Measurements from ENCODE around the gene TMEFF2. TPM values are rescaled to one million over a fixed set of nuclear protein-coding genes. Genes with fewer than 3 reads are reported as not detected.

Gene TMEFF2
- total and polyA plus RNA-seq, 2 of the 8 experiments (the other 6 are each of a cell fraction or from before 2014, with no cell fraction given) = 0.91 to 3.7 TPM

DNA sequence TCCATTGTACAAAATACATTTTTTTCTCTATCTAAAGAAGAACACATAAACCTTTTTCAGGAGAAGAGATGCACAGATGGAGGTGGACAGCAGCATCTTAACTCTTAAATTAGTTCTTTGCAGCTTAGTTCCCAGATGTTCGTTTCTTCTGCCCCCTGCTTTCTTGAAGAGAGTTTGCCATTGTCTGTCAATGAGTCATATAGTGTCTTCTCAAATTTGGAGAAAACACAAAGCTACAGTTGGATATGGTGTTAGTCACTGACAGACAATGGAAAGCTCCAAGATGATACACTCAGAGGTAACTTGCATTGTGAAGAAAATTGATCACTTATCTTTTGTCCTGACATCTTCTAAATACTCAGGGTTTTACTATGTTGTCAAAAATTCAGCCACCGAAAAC is 48.8 kb upstream of the TMEFF2 start:
- WGBS, 2 experiments (ENCODE audit: extremely low coverage in 1 of 2, insufficient coverage in 1 of 2, insufficient read length in 1 of 2, insufficient replicate concordance in 2 of 2, low coverage in 1 of 2, low lambda C conversion rate in 2 of 2, missing lambda C conversion rate in 1 of 2) = 89% methylated on average over 2 of the region's 2 CpGs; no CpG with 5 or more reads in 1 of the 2 experiments
- H2BK12ac ChIP-seq (ENCODE audit: low read depth, low read length) = no peak overlapping the region
- H3K4ac ChIP-seq (replicated peaks; ENCODE audit: insufficient read length, low read depth, low read length) = no peak overlapping the region
- H3K4me2 ChIP-seq (ENCODE audit: insufficient read depth in 1 of 2, low read depth in 2 of 2, low read length in 2 of 2) = no peak overlapping the region
- no peaks in the 10 kb centered on the region for H4K20me1 ChIP-seq (replicated peaks in 1 of 2; ENCODE audit: control insufficient read depth in 1 of 2, insufficient read depth in 2 of 2, low read length in 2 of 2)
- no peaks in the 10 kb centered on the region for H3K79me2 ChIP-seq (ENCODE audit: control insufficient read depth in 1 of 2, insufficient read depth in 2 of 2, low read length in 2 of 2)
- no peak overlapping the region for H2BK5ac ChIP-seq (ENCODE audit: low read depth, low read length)
- H3K36me3 ChIP-seq (ENCODE audit: control insufficient read depth in 2 of 4, insufficient read depth in 4 of 4, low read length in 3 of 4) = no peaks in the 10 kb centered on the region
- DNase-seq (ENCODE audit: low read depth in 1 of 2, low spot score in 2 of 2) = no peak
- no peak overlapping the region for H4K5ac ChIP-seq (ENCODE audit: insufficient read length, low read depth, low read length)
- no peaks in the 10 kb centered on the region for H3K23me2 ChIP-seq (ENCODE audit: low read depth, low read length)
- no peak overlapping the region for H3K14ac ChIP-seq (ENCODE audit: insufficient read length)
- CTCF ChIA-PET (ENCODE audit: partially characterized antibody) = interaction anchor here (1.5 kb wide), 2 partner anchors 20 to 56 kb away, joined by 4 read pairs; no protein-coding TSS in a partner anchor
- no peak overlapping the region for H3K18ac ChIP-seq (ENCODE audit: extremely low read depth, low read length)
- no peaks in the 10 kb centered on the region for H3K4me1 ChIP-seq (replicated peaks in 1 of 4; ENCODE audit: control insufficient read depth in 3 of 4, insufficient read depth in 4 of 4, low read length in 3 of 4)
- no peak overlapping the region for H2AK5ac ChIP-seq (ENCODE audit: low read depth, low read length)
- H3K27ac ChIP-seq (ENCODE audit: low read depth, low read length) = no peak overlapping the region
- 0 out of 2 replicates have a peak overlapping the region, but pooled peaks have one; percentile 9 for H2AFZ ChIP-seq (ENCODE audit: low read length)
- no peak overlapping the region for H3K23ac ChIP-seq (ENCODE audit: insufficient read length)
- POLR2A ChIA-PET (ENCODE audit: partially characterized antibody) = no interaction called here
- H3K27me3 ChIP-seq (replicated peaks in 1 of 4; ENCODE audit: control insufficient read depth in 3 of 4, extremely low read depth in 1 of 4, insufficient read depth in 3 of 4, low read length in 3 of 4) = peaks cover 0 to 1% (median 0%) of the 10 kb centered on the region in 4 experiments; a peak in 1 of 7 replicates
- H2BK120ac ChIP-seq (replicated peaks; ENCODE audit: low read depth, low read length) = no peak overlapping the region
- H4K91ac ChIP-seq (replicated peaks; ENCODE audit: insufficient read length, low read length) = no peak overlapping the region
- H3K79me1 ChIP-seq (ENCODE audit: low read depth, low read length) = no peaks in the 10 kb centered on the region
- no peak overlapping the region for H3K9ac ChIP-seq (replicated peaks in 1 of 4; ENCODE audit: extremely low read depth in 1 of 4, low read depth in 3 of 4, low read length in 3 of 4)
- FAIRE-seq = no peak
- H2BK20ac ChIP-seq (ENCODE audit: low read length) = no peak overlapping the region
- H3K9me3 ChIP-seq (ENCODE audit: insufficient read depth in 2 of 2, low read depth in 1 of 2, low read length in 1 of 2) = no peaks in the 10 kb centered on the region
- no peak overlapping the region for H4K8ac ChIP-seq (ENCODE audit: extremely low read depth, insufficient read depth, low read length)
- no peak overlapping the region for H3K56ac ChIP-seq (replicated peaks; ENCODE audit: insufficient read length, low read depth, low read length)
- no peak overlapping the region for H2BK15ac ChIP-seq (ENCODE audit: low read length)
- no peak overlapping the region for H3K4me3 ChIP-seq (ENCODE audit: extremely low read depth in 1 of 4, insufficient read depth in 2 of 4, low read depth in 3 of 4, low read length in 4 of 4)
- TF ChIP-seq CEBPB (IDR thresholded peaks at IDR 0.05; ENCODE audit: low read depth, low read length) (no peak), CHD1 (IDR thresholded peaks at IDR 0.05; ENCODE audit: low read depth, low read length) (no peak), CBX5 (IDR thresholded peaks at IDR 0.05; ENCODE audit: low read depth, low read length) (no peak), KDM1A (IDR thresholded peaks at IDR 0.05; ENCODE audit: borderline replicate concordance, low read length) (no peak)

All from H1 (cell line).